Lower leg skin (tissue), 3 donors: Measurements from ENCODE around the gene JAM2.

ENCODE experiments used
- POLR2A ChIP-seq, 2 donors: fragments of 450-650 bp; IDR thresholded peaks; one replicate each; pipeline ENCODE4 v1.6.1; 2016 to 2017; ENCODE audit warnings: antibody characterized with exemption in 2 of 2, mild to moderate bottlenecking in 1 of 2, moderate library complexity in 1 of 2
- TF ChIP-seq, protein P1 (sequence below), 3 donors: fragments of 450-650 bp; IDR thresholded peaks; one replicate each; pipeline ENCODE4 v1.5.1; 2016; ENCODE audit warnings: antibody characterized with exemption in 3 of 3, mild to moderate bottlenecking in 3 of 3, moderate library complexity in 2 of 3

DNA sequence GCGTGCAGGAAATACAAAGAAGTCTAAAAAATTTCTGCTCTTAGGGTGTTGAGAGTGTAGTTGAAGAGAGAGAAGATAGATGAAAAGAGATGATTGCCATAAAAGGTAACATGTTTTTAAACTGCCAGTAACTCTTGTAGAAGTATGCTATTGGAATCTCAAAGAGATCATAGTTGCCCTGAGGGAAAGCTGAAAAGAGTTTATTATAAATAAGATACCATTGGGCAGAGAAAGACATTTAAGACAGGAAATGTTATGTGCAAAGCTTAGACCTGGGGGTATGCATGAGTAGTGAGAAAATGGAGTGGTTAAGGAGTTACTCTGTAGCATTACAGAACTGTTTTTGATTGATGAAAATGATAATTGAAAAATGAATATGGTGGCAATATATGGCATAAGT, 113.4 kb downstream of the JAM2 start:
- TF ChIP-seq POLR2A (IDR thresholded peaks at IDR 0.05): no peak
- TF ChIP-seq, protein P1, sequence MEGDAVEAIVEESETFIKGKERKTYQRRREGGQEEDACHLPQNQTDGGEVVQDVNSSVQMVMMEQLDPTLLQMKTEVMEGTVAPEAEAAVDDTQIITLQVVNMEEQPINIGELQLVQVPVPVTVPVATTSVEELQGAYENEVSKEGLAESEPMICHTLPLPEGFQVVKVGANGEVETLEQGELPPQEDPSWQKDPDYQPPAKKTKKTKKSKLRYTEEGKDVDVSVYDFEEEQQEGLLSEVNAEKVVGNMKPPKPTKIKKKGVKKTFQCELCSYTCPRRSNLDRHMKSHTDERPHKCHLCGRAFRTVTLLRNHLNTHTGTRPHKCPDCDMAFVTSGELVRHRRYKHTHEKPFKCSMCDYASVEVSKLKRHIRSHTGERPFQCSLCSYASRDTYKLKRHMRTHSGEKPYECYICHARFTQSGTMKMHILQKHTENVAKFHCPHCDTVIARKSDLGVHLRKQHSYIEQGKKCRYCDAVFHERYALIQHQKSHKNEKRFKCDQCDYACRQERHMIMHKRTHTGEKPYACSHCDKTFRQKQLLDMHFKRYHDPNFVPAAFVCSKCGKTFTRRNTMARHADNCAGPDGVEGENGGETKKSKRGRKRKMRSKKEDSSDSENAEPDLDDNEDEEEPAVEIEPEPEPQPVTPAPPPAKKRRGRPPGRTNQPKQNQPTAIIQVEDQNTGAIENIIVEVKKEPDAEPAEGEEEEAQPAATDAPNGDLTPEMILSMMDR (IDR thresholded peaks at IDR 0.05): no peak
